Large intestine (tissue), 3 donors: Measurements from ENCODE around the gene NOP56. TPM values are rescaled to one million over a fixed set of nuclear protein-coding genes. Genes with fewer than 3 reads are reported as not detected.
"Not testable (repeated sequence)": the region's sequence is repeated elsewhere in the genome, so short reads cannot be mapped to it uniquely, and the experiment has no call there.

Experiments
- DNase-seq, 2 donors: peaks; one replicate each; pipeline versions ENCODE4 v3.0.0 to v3.0.0-alpha.2; 2013
- H3K27ac ChIP-seq: one replicate; pipeline ENCODE4 v1.5.1; 2013; ENCODE audit warnings: low read length
- H3K27me3 ChIP-seq: 2 replicates; pipeline ENCODE4 v1.6.1; 2013; ENCODE audit warnings: low read length; ENCODE audit not compliant: control insufficient read depth, insufficient read depth
- H3K36me3 ChIP-seq: 2 replicates; pipeline ENCODE4 v1.6.1; 2013; ENCODE audit warnings: low read length; ENCODE audit not compliant: control insufficient read depth, insufficient read depth
- H3K4me1 ChIP-seq: one replicate; pipeline ENCODE4 v1.6.1; 2013; ENCODE audit warnings: low read length; ENCODE audit not compliant: control insufficient read depth, insufficient read depth
- H3K4me3 ChIP-seq: one replicate; pipeline ENCODE4 v1.5.1; 2013; ENCODE audit warnings: low read length
- H3K9me3 ChIP-seq: one replicate; pipeline ENCODE4 v1.6.1; 2013; ENCODE audit warnings: mild to moderate bottlenecking, low read depth, low read length, moderate library complexity; ENCODE audit not compliant: control insufficient read depth
- WGBS: methylation state at CpG from one replicate; pipeline ENCODE4 v1.1.5; 2013; ENCODE audit warnings: low lambda C conversion rate; ENCODE audit not compliant: insufficient coverage; 5-methylcytosine and 5-hydroxymethylcytosine counted together
- polyA plus RNA-seq: library from polyadenylated mRNA; unstranded; fragments of 120-200 nt; gene quantifications from one replicate; pipeline ENCODE4 v1.2.1, GENCODE V29; 2013

The NOP56 gene
- polyA plus RNA-seq, 1 donor, result 208 TPM

DNA sequence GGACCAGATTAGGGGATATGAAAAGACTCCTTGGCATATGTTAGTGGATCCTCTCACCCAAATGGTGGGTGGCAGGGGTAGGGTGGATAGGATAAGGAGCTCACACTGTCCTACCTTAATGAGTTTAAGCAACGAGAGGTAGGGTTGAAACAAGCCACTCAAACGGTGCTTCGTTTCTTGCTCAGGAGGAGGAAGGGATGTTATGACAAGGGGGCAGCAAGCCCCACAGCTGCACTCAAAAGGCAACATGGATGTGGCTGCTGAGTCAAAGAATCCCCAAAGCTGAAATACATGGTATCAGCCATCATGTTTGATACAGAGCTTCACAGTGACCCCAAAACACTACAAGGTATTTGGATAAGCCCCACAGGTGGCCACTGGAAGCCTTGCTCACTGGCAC, 20.0 kb downstream of the NOP56 start:
- no peaks in the 10 kb centered on the region for H3K36me3 ChIP-seq
- 100% methylated on average over 1 of the region's 3 CpGs for WGBS
- no peak for DNase-seq
- no peaks in the 10 kb centered on the region for H3K4me1 ChIP-seq
- no peak overlapping the region for H3K4me3 ChIP-seq
- peaks cover 7% of the 10 kb centered on the region for H3K27me3 ChIP-seq
- H3K27ac ChIP-seq, result no peak overlapping the region
- no peaks in the 10 kb centered on the region for H3K9me3 ChIP-seq

DNA sequence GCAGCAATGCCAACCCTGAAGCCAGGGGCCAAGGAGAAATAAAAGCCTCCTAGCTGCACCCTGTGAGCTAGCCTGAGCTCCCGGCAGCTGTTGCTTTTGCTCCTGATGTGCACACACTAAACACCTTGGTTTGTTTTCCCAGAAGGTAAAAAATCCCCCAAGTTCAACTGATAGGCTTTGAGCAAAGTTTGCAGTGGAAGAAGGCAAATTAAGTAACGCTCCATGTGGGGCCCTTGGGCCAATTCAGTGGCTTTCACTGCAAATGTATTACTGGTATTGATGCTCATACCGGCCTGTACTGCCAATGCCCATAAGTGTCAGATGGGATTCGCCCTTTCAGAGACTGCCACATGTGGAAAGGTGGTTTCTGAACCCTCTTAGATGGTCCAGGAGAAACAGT, 21.0 kb downstream of the NOP56 start:
- DNase-seq, result no peak
- no CpG with 5 or more reads among the region's 4 CpGs for WGBS
- Histone ChIP-seq H3K4me3 (no peak overlapping the region), H3K36me3 (no peaks in the 10 kb centered on the region), H3K27ac (no peak overlapping the region), H3K27me3 (peaks cover 4% of the 10 kb centered on the region), H3K9me3 (no peaks in the 10 kb centered on the region), H3K4me1 (no peaks in the 10 kb centered on the region)

DNA sequence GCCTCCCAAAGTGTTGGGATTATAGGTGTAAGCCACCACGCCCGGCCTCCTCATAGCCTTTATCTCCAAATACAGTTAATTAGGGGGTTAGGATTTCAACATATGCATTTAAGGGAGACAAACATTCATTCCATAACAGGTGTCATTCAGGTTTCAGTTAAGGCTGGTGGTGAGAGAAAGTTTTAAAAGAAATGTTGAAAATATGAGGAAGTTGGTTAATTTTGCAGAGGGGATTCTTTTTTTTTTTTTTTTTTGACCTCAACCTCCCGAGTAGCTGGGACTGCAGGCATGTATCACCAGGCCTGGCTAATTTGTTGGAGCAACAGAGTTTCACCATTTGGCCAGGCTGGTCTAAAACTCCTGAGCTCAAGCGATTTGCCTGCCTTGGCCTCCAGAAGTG, 27.6 kb downstream of the NOP56 start:
- peaks cover 2% of the 10 kb centered on the region for H3K27me3 ChIP-seq
- no peaks in the 10 kb centered on the region for H3K9me3 ChIP-seq
- no peak overlapping the region for H3K27ac ChIP-seq
- H3K4me1 ChIP-seq, result no peaks in the 10 kb centered on the region
- H3K36me3 ChIP-seq, result no peaks in the 10 kb centered on the region
- DNase-seq, result no peak
- no peak overlapping the region for H3K4me3 ChIP-seq
- WGBS, result no CpG with 5 or more reads among the region's 4 CpGs

DNA sequence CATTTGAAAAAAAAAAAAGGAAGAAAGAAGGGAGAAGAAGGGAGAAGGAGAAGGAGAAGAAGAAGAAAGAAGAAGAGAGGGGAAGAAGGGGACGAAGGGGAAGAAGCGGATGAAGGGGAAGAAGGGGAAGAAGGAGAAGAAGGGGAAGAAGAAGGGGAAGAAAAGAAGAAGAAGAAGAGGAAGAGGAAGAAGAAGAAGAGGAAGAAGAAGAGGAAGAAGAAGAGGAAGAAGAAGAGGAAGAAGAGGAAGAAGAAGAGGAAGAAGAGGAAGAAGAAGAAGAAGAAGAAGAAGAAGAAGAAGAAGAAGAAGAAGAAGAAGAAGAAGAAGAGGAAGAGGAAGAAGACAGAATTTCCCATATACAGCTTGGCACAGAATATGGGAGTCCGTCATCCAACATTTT, 29.6 kb downstream of the NOP56 start:
- peaks cover 12% of the 10 kb centered on the region for H3K27me3 ChIP-seq
- H3K9me3 ChIP-seq, H3K4me1 ChIP-seq, H3K4me3 ChIP-seq, H3K27ac ChIP-seq, DNase-seq, H3K36me3 ChIP-seq: not testable (repeated sequence)
- WGBS, result 92% methylated on average over 2 of the region's 3 CpGs

DNA sequence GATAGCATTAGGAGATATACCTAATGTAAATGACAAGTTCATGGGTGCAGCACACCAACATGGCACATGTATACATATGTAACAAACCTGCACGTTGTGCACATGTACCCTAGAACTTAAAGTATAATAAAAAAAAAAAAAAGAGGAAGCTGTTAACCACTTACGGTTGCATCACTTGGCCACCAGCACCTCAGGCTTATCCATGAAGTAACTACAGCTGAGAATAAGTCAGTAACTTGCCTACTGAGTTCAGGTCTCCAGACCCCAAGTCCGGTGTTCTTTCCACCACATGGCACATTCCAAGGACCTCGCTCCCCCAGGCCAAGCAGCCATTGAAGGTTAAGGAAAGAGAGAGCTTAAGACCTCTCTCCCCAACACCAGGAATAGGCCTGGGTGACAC, 32.4 kb downstream of the NOP56 start:
- peaks cover 35% of the 10 kb centered on the region for H3K27me3 ChIP-seq
- H3K9me3 ChIP-seq, H3K4me1 ChIP-seq, H3K4me3 ChIP-seq, DNase-seq, H3K27ac ChIP-seq, H3K36me3 ChIP-seq: not testable (repeated sequence)
- no CpG with 5 or more reads among the region's 4 CpGs for WGBS

DNA sequence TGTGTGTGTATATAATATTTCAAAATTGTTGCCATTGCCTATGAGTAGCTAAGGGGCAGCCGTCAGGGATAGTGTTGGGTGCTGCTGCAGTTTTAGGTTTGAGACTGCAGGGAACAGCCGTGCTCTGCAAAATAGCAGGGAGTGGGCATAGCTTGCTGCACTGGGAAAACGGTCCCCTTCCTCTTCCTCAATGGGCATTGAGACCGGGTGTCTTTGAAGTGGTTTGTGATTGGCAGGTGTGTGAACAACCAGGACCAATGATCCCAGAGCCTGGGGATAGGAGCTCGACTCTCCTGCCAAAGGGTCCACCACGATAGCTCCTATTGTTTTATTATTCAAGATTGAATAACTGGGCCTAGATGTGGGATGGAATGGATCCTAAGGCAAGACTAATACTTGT, 35.1 kb downstream of the NOP56 start:
- Histone ChIP-seq H3K27me3 (peaks cover 54% of the 10 kb centered on the region), H3K9me3 (no peaks in the 10 kb centered on the region), H3K27ac (no peak overlapping the region), H3K4me1 (no peaks in the 10 kb centered on the region), H3K4me3 (no peak overlapping the region), H3K36me3 (no peaks in the 10 kb centered on the region)
- WGBS, result no CpG with 5 or more reads among the region's 6 CpGs
- no peak for DNase-seq

DNA sequence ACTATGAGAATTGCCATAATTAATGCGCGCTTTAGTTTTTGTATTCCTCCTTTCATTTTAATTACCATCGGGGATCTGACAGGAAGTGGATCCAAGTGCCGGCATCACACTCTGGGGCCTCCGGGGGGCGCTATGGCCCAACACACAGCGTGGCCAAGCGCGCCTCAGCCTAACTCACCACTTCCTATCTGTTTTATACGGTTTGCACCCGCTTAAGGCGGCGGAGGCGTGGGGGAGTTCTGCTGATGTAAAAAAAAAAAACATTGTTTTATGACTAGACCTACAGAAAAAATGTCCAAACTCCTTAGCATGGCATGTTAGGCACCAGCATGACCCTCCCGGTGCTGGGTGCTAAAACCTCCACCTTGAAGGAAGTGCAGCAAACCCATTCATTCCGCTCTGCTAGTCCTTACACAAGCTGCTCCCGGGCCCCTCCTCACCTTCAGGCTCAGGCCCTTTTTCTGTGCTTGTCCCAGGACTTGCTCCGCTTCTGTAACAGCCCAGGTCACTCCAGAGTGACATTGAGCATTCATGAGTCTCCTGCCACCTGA, 35.7 kb downstream of the NOP56 start:
- H3K27me3 ChIP-seq, result peaks cover 54% of the 10 kb centered on the region
- no peaks in the 10 kb centered on the region for H3K4me1 ChIP-seq
- no peaks in the 10 kb centered on the region for H3K36me3 ChIP-seq
- DNase-seq, result peak in 1 of 2 donors; percentile 25
- no peaks in the 10 kb centered on the region for H3K9me3 ChIP-seq
- H3K4me3 ChIP-seq, result no peak overlapping the region
- H3K27ac ChIP-seq, result no peak overlapping the region
- no CpG with 5 or more reads among the region's 18 CpGs for WGBS

DNA sequence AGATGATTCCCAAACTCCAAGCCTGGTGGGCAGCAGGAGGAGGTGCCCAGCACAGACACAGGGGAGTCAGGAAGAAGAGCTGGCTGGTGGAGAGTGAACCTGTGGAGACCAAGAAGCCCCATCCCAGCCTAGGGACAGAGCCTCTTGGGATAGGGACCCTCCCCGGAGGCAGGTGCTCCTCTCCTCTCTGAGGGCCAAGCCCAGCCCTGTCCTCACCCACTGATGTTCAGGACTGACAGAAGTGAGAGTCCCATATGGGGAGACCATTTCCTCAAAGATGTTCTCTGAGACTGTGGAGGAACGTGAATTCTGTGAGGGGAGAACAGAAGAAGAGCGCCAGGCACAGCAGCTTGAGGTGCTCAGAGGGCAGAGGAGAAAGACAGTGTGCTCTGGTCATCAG, 37.8 kb downstream of the NOP56 start:
- H3K9me3 ChIP-seq, result peaks cover 4% of the 10 kb centered on the region
- H3K27ac ChIP-seq, result no peak overlapping the region
- no CpG with 5 or more reads among the region's 3 CpGs for WGBS
- no peaks in the 10 kb centered on the region for H3K4me1 ChIP-seq
- no peak for DNase-seq
- H3K4me3 ChIP-seq, result no peak overlapping the region
- H3K36me3 ChIP-seq, result no peaks in the 10 kb centered on the region
- H3K27me3 ChIP-seq, result peaks cover 73% of the 10 kb centered on the region

DNA sequence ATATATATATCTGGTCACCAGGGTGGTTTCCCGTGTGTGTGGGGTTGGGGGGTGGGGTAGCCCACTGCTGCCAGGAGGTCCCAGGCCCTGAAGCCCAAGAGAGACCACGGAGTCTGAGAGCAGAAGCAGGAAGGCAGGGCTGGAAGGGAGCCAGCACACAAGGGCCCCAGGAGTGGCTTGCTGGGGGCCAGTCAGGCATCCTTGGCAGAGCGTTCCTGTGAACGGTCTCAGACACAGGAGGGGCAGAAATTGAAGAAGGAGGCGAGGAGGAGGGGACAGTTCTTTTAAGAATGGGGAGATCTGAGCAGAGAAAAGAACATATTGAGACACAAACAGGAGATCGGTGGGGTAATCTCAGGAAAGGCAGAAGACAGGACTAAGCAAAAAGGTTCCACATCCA, 38.3 kb downstream of the NOP56 start:
- Histone ChIP-seq H3K4me1 (no peaks in the 10 kb centered on the region), H3K27me3 (peaks cover 74% of the 10 kb centered on the region), H3K4me3 (no peak overlapping the region), H3K27ac (no peak overlapping the region), H3K36me3 (no peaks in the 10 kb centered on the region), H3K9me3 (peaks cover 4% of the 10 kb centered on the region)
- 86% methylated on average over 1 of the region's 6 CpGs for WGBS
- DNase-seq, result no peak

DNA sequence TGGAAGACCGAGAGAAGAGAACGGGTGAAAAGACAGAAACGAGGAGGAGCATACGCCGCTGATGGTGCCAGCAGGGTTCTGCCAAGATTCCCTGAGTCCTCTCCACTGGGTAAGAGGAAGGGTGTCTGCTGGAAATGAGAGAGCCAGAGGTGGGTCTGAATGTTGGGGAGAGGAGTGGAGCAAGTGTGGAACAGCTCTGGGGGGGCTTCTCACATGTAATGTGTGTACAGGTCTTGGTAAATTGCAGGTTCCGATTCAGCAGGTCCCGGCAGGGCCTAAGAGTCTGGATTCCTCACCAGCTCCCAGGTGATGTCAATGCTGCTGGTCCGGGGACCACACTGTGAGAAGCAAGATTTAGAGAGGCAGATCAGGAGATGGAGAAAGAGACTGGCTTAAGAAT, 38.7 kb downstream of the NOP56 start:
- H3K27me3 ChIP-seq, result peaks cover 75% of the 10 kb centered on the region

DNA sequence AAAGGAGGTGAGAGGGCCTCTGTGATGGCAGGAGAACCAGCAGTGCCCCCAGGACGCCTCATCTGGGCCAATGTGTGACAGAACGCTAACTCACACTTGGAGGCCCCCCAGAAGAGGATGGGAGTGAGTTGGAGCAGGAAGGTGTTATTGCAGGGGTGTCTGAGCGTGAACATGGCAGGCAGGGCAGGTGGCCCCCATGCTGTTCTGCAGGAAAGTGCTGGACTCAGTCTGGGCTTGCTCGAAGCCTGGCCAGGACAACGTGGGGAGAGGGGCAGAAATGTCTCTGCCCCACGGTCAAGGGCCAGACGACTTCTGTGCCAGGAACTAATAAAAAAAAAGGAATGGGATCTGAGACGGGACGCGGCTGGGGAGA, 39.2 kb downstream of the NOP56 start:
- DNase-seq, result no peak
- Histone ChIP-seq H3K9me3 (peaks cover 4% of the 10 kb centered on the region), H3K27me3 (peaks cover 77% of the 10 kb centered on the region)

More for the DNA sequence above, 38.7 kb downstream of the NOP56 start:
- DNase-seq, result no peak
- no peaks in the 10 kb centered on the region for H3K4me1 ChIP-seq
- WGBS, result no CpG with 5 or more reads among the region's 8 CpGs
- no peak overlapping the region for H3K4me3 ChIP-seq
- H3K36me3 ChIP-seq, result no peaks in the 10 kb centered on the region
- no peak overlapping the region for H3K27ac ChIP-seq
- H3K9me3 ChIP-seq, result peaks cover 4% of the 10 kb centered on the region

More for the DNA sequence above, 39.2 kb downstream of the NOP56 start:
- 40% methylated on average over 2 of the region's 10 CpGs for WGBS
- Histone ChIP-seq H3K27ac (no peak overlapping the region), H3K4me3 (no peak overlapping the region), H3K36me3 (no peaks in the 10 kb centered on the region), H3K4me1 (no peaks in the 10 kb centered on the region)
